ENCODE data around the gene USP17L17.
"Not testable (repeated sequence)": the region's sequence is repeated elsewhere in the genome, so short reads cannot be mapped to it uniquely, and the experiment has no call there.

- TF ChIP-seq, protein P1, sequence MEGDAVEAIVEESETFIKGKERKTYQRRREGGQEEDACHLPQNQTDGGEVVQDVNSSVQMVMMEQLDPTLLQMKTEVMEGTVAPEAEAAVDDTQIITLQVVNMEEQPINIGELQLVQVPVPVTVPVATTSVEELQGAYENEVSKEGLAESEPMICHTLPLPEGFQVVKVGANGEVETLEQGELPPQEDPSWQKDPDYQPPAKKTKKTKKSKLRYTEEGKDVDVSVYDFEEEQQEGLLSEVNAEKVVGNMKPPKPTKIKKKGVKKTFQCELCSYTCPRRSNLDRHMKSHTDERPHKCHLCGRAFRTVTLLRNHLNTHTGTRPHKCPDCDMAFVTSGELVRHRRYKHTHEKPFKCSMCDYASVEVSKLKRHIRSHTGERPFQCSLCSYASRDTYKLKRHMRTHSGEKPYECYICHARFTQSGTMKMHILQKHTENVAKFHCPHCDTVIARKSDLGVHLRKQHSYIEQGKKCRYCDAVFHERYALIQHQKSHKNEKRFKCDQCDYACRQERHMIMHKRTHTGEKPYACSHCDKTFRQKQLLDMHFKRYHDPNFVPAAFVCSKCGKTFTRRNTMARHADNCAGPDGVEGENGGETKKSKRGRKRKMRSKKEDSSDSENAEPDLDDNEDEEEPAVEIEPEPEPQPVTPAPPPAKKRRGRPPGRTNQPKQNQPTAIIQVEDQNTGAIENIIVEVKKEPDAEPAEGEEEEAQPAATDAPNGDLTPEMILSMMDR (IDR thresholded peaks at IDR 0.05), result not testable (repeated sequence)
- not testable (repeated sequence) for TF ChIP-seq EZH2, EZH2phosphoT487 (IDR thresholded peaks at IDR 0.05)
Observed at GRCh38 chr4:9253078-9253477, 9.4 kb downstream of the USP17L17 start, which contains the start of gene USP17L19.

Data from neural progenitor cell (in vitro differentiated cells).